Liver (tissue), 9 donors: ENCODE measurements around the gene GALNT6. TPM values are rescaled to one million over a fixed set of nuclear protein-coding genes. Genes with fewer than 3 reads are reported as not detected.

Experiments used
- DNase-seq: peaks from one replicate; pipeline ENCODE4 v3.0.0-alpha.2; 2017; ENCODE audit warnings: low spot score
- H3K27ac ChIP-seq, 2 donors: one replicate each; pipeline ENCODE4 v1.7.0; 2013; ENCODE audit warnings: inconsistent platforms in 2 of 2, low read length in 2 of 2, control low read depth in 1 of 2, low read depth in 1 of 2, mild to moderate bottlenecking in 1 of 2
- H3K27me3 ChIP-seq, 4 donors: one replicate each; pipeline versions ENCODE4 v1.6.1 to v1.7.0; 2013; ENCODE audit warnings: low read length in 3 of 4, inconsistent platforms in 1 of 4, mild to moderate bottlenecking in 1 of 4, moderate library complexity in 1 of 4; ENCODE audit not compliant: control insufficient read depth in 4 of 4, insufficient read depth in 4 of 4
- H3K36me3 ChIP-seq, 4 donors: one replicate each; pipeline versions ENCODE4 v1.6.1 to v1.7.0; 2013; ENCODE audit warnings: low read length in 3 of 4, mild to moderate bottlenecking in 3 of 4, low read depth in 1 of 4, moderate library complexity in 1 of 4; ENCODE audit not compliant: control insufficient read depth in 4 of 4, insufficient read depth in 3 of 4
- H3K4me1 ChIP-seq, 4 donors: one replicate each; pipeline versions ENCODE4 v1.6.1 to v1.7.0; 2013; ENCODE audit warnings: low read length in 3 of 4, mild to moderate bottlenecking in 3 of 4, moderate library complexity in 1 of 4; ENCODE audit not compliant: control insufficient read depth in 4 of 4, insufficient read depth in 4 of 4
- H3K4me3 ChIP-seq, 3 donors: one replicate each; pipeline versions ENCODE4 v1.6.1 to v1.7.0; 2013; ENCODE audit warnings: low read length in 3 of 3, control low read depth in 1 of 3, low read depth in 1 of 3, mild to moderate bottlenecking in 1 of 3
- H3K9ac ChIP-seq, 2 donors: one replicate each; pipeline ENCODE4 v1.7.0; 2013; ENCODE audit warnings: low read length in 2 of 2, mild to moderate bottlenecking in 2 of 2, moderate library complexity in 2 of 2, control low read depth in 1 of 2, low read depth in 1 of 2
- H3K9me3 ChIP-seq, 4 donors: one replicate each; pipeline versions ENCODE4 v1.6.1 to v1.7.0; 2013; ENCODE audit warnings: low read length in 3 of 4; ENCODE audit not compliant: control insufficient read depth in 4 of 4
- EGR1 ChIP-seq, 2 donors: IDR thresholded peaks; 2 replicates each; pipeline ENCODE4 v1.6.1; 2016 to 2018; ENCODE audit warnings: antibody characterized with exemption in 2 of 2, low read depth in 2 of 2
- FOXA1 ChIP-seq: IDR thresholded peaks from 2 replicates; pipeline ENCODE4 v1.6.1; 2016; ENCODE audit warnings: antibody characterized with exemption
- FOXA2 ChIP-seq: IDR thresholded peaks from 2 replicates; pipeline ENCODE4 v1.6.1; 2016; ENCODE audit warnings: antibody characterized with exemption
- GABPA ChIP-seq, 2 donors: IDR thresholded peaks in 1 of 2; conservative IDR thresholded peaks in 1 of 2; 2 replicates each; pipeline ENCODE4 v1.6.1; 2016; ENCODE audit warnings: antibody characterized with exemption in 2 of 2, mild to moderate bottlenecking in 1 of 2, moderate library complexity in 1 of 2
- RAD21 ChIP-seq, 2 donors: IDR thresholded peaks; 2 replicates each; pipeline ENCODE4 v1.6.1; 2016; ENCODE audit warnings: antibody characterized with exemption in 2 of 2, mild to moderate bottlenecking in 2 of 2
- RXRA ChIP-seq, 2 donors: IDR thresholded peaks; 2 replicates each; pipeline ENCODE4 v1.6.1; 2017 to 2018; ENCODE audit warnings: antibody characterized with exemption in 2 of 2, mild to moderate bottlenecking in 1 of 2
- SP1 ChIP-seq: IDR thresholded peaks from 2 replicates; pipeline ENCODE4 v1.6.1; 2018; ENCODE audit warnings: antibody characterized with exemption, mild to moderate bottlenecking
- TAF1 ChIP-seq: conservative IDR thresholded peaks from 2 replicates; pipeline ENCODE4 v1.6.1; 2016; ENCODE audit warnings: antibody characterized with exemption, mild to moderate bottlenecking
- YY1 ChIP-seq: IDR thresholded peaks from 2 replicates; pipeline ENCODE4 v1.6.1; 2016; ENCODE audit warnings: antibody characterized with exemption, mild to moderate bottlenecking
- WGBS: extraction: QIAGEN DNeasy Blood & Tissue Kit; methylation state at CpG from one replicate; pipeline ENCODE4 v1.1.7; 2013; 5-methylcytosine and 5-hydroxymethylcytosine counted together
- polyA plus RNA-seq, 2 donors: library from polyadenylated mRNA; stranded (reverse) in 1 of 2; unstranded in 1 of 2; fragments of 200-250 nt in 1 of 2; fragments of >200 nt in 1 of 2; fragmentation: Nextera tagmentation in 1 of 2; extraction: Ambion mirVana in 1 of 2; gene quantifications; one replicate each; pipeline versions ENCODE4 v1.2.1 to v1.2.3, GENCODE V29; 2013 to 2015
- total RNA-seq, 2 donors: library from RNA; depleted of rRNA; stranded (reverse); fragments of >200 nt; gene quantifications; one replicate each; pipeline ENCODE4 v1.2.3, GENCODE V29; 2014
- TF ChIP-seq, protein P1 (sequence below): IDR thresholded peaks from 2 replicates; pipeline ENCODE4 v1.6.1; 2016; ENCODE audit warnings: antibody characterized with exemption, mild to moderate bottlenecking
- TF ChIP-seq, protein P2 (sequence below): IDR thresholded peaks from 2 replicates; pipeline ENCODE4 v1.6.1; 2016; ENCODE audit warnings: antibody characterized with exemption
- TF ChIP-seq, protein P3 (sequence below): fragments of 150-350 bp; IDR thresholded peaks from 2 replicates; pipeline ENCODE4 v1.5.1; 2017; ENCODE audit warnings: improper control_type of control experiment, low read depth, low read length; ENCODE audit not compliant: missing input control
- TF ChIP-seq, protein P4 (sequence below): IDR thresholded peaks from 2 replicates; pipeline ENCODE4 v1.6.1; 2016; ENCODE audit warnings: antibody characterized with exemption
- TF ChIP-seq, protein P5 (sequence below): IDR thresholded peaks from 2 replicates; pipeline ENCODE4 v1.6.1; 2016; ENCODE audit warnings: antibody characterized with exemption
- donor health status: healthy.
- donor health status: healthy.
- donor health status: healthy.
- donor health status: healthy.
- donor health status: healthy.

GALNT6 gene
- total and polyA plus RNA-seq, 4 donors: 0.40 to 24.1 (median 1.2) TPM

DNA sequence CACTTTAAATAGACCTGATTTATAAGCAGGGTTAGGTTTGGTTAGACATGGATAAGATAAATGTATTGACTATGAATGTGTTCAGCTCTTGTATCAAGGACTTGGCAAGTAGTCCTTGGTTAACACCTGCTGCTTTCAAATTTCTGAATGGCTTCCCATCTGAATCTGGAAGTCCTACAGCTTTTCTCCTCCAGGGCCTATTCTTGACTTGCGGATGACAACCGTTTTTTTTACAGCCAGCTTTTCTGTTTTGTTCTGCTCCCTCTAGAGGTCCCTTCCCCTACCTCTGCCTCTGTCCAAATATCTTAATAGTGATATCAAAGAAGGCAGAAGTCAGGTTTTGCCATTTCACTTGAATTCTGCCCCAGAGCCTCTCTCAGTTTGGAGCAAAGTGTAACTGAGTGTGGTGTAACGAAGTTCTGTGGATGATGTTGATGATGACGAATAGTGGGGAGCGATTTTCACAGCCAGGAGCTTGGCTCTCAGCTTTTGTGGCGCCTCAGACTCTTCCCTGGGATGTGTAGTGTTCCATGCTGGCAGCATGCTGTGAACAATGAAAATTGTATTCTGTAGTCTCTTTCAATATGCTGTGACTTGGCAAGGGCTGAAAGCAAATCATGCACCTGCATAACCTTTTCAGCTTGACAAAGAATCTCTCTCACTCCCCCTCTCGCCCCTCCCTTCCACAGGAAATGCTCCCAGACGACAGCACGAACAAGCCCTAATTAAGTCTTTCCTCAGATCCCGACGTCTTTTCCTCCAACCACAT, 28.4 kb upstream of the GALNT6 start:
- Histone ChIP-seq H3K27ac (no peak overlapping the region), H3K4me1 (peaks cover 0 to under 1% (median 0%) of the 10 kb centered on the region in 4 donors), H3K27me3 (no peaks in the 10 kb centered on the region), H3K9ac (no peak overlapping the region), H3K4me3 (no peak overlapping the region), H3K36me3 (peaks cover 0 to 1% (median 0%) of the 10 kb centered on the region in 4 donors), H3K9me3 (no peaks in the 10 kb centered on the region)
- DNase-seq: no peak
- TF ChIP-seq, protein P1, sequence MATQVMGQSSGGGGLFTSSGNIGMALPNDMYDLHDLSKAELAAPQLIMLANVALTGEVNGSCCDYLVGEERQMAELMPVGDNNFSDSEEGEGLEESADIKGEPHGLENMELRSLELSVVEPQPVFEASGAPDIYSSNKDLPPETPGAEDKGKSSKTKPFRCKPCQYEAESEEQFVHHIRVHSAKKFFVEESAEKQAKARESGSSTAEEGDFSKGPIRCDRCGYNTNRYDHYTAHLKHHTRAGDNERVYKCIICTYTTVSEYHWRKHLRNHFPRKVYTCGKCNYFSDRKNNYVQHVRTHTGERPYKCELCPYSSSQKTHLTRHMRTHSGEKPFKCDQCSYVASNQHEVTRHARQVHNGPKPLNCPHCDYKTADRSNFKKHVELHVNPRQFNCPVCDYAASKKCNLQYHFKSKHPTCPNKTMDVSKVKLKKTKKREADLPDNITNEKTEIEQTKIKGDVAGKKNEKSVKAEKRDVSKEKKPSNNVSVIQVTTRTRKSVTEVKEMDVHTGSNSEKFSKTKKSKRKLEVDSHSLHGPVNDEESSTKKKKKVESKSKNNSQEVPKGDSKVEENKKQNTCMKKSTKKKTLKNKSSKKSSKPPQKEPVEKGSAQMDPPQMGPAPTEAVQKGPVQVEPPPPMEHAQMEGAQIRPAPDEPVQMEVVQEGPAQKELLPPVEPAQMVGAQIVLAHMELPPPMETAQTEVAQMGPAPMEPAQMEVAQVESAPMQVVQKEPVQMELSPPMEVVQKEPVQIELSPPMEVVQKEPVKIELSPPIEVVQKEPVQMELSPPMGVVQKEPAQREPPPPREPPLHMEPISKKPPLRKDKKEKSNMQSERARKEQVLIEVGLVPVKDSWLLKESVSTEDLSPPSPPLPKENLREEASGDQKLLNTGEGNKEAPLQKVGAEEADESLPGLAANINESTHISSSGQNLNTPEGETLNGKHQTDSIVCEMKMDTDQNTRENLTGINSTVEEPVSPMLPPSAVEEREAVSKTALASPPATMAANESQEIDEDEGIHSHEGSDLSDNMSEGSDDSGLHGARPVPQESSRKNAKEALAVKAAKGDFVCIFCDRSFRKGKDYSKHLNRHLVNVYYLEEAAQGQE: no peak
- TF ChIP-seq GABPA (IDR thresholded peaks at IDR 0.05 in 1 of 2, conservative IDR thresholded peaks at IDR 0.05 in 1 of 2) (no peak), RAD21 (IDR thresholded peaks at IDR 0.05) (no peak), TAF1 (no peak)
- 62% methylated on average over 11 of the region's 11 CpGs for WGBS

DNA sequence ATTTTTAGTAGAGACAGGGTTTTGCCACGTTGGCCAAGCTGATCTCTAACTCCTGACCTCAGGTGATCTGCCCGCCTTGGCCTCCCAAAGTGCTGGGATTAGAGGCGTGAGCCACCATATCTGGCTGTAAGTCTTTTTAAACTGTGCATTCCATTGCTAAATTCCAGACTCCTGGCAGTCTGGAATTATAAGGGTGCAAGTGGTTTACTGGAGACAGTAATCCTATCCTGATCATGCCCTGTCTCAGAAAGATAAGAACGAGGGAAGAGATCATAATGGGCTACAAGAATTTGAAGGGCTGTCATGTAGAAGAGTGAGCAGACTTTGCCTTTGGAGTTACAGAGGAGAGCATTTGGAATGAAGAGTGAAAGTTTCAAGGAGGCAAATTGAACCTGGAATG, 26.6 kb upstream of the GALNT6 start:
- no peak overlapping the region for H3K9ac ChIP-seq
- DNase-seq: no peak
- H3K4me1 ChIP-seq: no peaks in the 10 kb centered on the region
- no peak overlapping the region for H3K27ac ChIP-seq
- H3K27me3 ChIP-seq: no peaks in the 10 kb centered on the region
- H3K36me3 ChIP-seq: peaks cover 0 to 1% (median 0%) of the 10 kb centered on the region in 4 donors
- H3K9me3 ChIP-seq: no peaks in the 10 kb centered on the region
- no peak overlapping the region for H3K4me3 ChIP-seq
- TF ChIP-seq, protein P2, sequence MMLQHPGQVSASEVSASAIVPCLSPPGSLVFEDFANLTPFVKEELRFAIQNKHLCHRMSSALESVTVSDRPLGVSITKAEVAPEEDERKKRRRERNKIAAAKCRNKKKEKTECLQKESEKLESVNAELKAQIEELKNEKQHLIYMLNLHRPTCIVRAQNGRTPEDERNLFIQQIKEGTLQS: no peak
- TF ChIP-seq RAD21 (IDR thresholded peaks at IDR 0.05) (no peak), EGR1 (IDR thresholded peaks at IDR 0.05; ENCODE audit: low read depth in 2 of 2) (no peak), SP1 (no peak), RXRA (IDR thresholded peaks at IDR 0.05) (no peak), FOXA1 (no peak), YY1 (no peak), TAF1 (no peak), FOXA2 (no peak), GABPA (IDR thresholded peaks at IDR 0.05 in 1 of 2, conservative IDR thresholded peaks at IDR 0.05 in 1 of 2) (no peak)
- TF ChIP-seq, protein P3, sequence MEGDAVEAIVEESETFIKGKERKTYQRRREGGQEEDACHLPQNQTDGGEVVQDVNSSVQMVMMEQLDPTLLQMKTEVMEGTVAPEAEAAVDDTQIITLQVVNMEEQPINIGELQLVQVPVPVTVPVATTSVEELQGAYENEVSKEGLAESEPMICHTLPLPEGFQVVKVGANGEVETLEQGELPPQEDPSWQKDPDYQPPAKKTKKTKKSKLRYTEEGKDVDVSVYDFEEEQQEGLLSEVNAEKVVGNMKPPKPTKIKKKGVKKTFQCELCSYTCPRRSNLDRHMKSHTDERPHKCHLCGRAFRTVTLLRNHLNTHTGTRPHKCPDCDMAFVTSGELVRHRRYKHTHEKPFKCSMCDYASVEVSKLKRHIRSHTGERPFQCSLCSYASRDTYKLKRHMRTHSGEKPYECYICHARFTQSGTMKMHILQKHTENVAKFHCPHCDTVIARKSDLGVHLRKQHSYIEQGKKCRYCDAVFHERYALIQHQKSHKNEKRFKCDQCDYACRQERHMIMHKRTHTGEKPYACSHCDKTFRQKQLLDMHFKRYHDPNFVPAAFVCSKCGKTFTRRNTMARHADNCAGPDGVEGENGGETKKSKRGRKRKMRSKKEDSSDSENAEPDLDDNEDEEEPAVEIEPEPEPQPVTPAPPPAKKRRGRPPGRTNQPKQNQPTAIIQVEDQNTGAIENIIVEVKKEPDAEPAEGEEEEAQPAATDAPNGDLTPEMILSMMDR: no peak
- TF ChIP-seq, protein P4, sequence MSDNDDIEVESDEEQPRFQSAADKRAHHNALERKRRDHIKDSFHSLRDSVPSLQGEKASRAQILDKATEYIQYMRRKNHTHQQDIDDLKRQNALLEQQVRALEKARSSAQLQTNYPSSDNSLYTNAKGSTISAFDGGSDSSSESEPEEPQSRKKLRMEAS: no peak
- TF ChIP-seq, protein P5, sequence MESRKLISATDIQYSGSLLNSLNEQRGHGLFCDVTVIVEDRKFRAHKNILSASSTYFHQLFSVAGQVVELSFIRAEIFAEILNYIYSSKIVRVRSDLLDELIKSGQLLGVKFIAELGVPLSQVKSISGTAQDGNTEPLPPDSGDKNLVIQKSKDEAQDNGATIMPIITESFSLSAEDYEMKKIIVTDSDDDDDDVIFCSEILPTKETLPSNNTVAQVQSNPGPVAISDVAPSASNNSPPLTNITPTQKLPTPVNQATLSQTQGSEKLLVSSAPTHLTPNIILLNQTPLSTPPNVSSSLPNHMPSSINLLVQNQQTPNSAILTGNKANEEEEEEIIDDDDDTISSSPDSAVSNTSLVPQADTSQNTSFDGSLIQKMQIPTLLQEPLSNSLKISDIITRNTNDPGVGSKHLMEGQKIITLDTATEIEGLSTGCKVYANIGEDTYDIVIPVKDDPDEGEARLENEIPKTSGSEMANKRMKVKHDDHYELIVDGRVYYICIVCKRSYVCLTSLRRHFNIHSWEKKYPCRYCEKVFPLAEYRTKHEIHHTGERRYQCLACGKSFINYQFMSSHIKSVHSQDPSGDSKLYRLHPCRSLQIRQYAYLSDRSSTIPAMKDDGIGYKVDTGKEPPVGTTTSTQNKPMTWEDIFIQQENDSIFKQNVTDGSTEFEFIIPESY: no peak
- WGBS: 73% methylated on average over 4 of the region's 4 CpGs
